ENCODE results near the gene CXXC5. TPM values are rescaled to one million over a fixed set of nuclear protein-coding genes. Genes with fewer than 3 reads are reported as not detected.

CXXC5 gene
- total RNA-seq, 2 experiments from 2014 or later = 0.99 to 1.9 TPM

Other genes with a start within 250 kb of the CXXC5 start
- 1 to 10 TPM; 5.5 to 7.2 TPM for gene SPATA24, start 244.3 kb upstream of the CXXC5 start, total RNA-seq
- gene DNAJC18, start 208.8 kb upstream of the CXXC5 start, total RNA-seq = 1 to 10 TPM; 4.5 to 6.8 TPM
- gene ECSCR, start 185.6 kb upstream of the CXXC5 start, total RNA-seq = under 1 TPM; 0.45 to 0.73 TPM
- 1 to 10 TPM; 1.1 to 1.2 TPM for gene SMIM33, start 177.3 kb upstream of the CXXC5 start, total RNA-seq
- 100 to 1,000 TPM; 175 TPM for gene STING1, start 165.6 kb upstream of the CXXC5 start, total RNA-seq
- 100 to 1,000 TPM; 231 to 265 TPM for gene UBE2D2, start 87.0 kb upstream of the CXXC5 start, total RNA-seq
- not detected for gene PSD2, start 147.5 kb downstream of the CXXC5 start, total RNA-seq